Left ventricle myocardium superior (tissue), 1 donor: ENCODE measurements around the gene NR0B2. TPM values are rescaled to one million over a fixed set of nuclear protein-coding genes. Genes with fewer than 3 reads are reported as not detected.

ENCODE experiments used
- ATAC-seq: fragments of 200-7000 bp; cut with Tn5 transposase; one replicate; pipeline ENCODE4 v1.9.1; 2020; ENCODE audit warnings: mild to moderate bottlenecking, moderate library complexity
- DNase-seq: peaks from one replicate; pipeline ENCODE4 v3.0.0-alpha.2; 2020
- intact Hi-C: fragments of 100-400 bp; cut with micrococcal nuclease; formaldehyde crosslinking; loops from one replicate; pipeline ENCODE4 v1.11.0; 2022
- total RNA-seq: library from RNA; stranded (reverse); fragmentation: NEBNext Ultra II Directional; extraction: Animal tissue kit (Norgen Biotek cat#: 25700); gene quantifications from one replicate; pipeline ENCODE4 v1.2.1, GENCODE V29; 2021
- donor health status: DM: no; HTN: yes; CAD: no; lungs with severe emphysema.

NR0B2 gene
- total RNA-seq, 1 donor from 2014 or later, result 5.3 TPM

DNA sequence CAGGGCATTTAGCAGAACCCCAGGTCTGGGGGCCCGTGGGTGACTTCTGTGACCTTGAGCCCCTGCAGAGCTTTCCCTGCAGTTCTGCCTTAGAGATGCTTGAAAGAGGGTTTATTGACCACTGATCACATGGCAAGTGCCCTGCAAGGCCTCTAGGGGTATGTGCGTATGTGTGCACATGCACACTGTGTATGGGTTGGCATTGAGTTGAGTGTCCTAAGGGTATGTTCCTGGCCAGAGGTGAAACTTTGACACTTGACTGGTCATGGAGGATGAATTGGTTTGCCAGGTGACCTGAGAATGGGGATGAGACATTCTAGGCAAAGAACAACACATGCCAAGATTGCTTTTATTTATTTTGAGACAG is 24.9 kb upstream of the NR0B2 start:
- DNase-seq, result no peak
- ATAC-seq, result peak; percentile 6
- intact Hi-C loops, result no loop called here

DNA sequence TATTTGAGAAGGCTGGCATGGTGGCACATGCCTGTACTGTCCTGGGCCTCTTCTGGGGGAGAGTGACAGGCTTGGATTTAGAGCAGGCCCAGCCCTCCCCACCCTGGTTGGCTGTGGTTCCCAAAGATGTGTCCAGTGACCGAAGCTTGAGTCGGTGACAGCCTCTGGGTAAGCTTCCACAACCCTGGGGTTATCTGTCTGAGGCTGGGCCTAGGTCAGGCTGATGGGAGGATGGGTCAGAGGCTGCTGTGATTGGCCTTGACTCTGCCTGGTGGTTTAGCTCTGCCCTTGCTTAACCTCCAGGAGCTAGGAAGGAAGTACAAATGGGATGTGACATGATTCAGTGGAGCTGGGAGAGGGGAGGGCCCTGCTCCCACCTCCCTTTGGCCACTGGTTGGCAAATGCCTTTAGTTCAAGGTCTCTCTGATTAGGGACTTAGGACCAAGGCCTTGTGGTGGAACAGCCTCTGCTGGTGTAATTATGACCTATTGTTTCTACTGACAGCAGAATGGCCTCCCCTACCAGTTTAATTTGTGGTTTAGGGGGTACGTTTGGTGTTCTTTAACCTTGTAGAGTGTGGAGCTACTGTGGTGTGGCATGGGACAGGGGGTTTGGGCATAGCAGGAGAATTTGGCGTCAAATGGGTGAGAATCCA is 24.4 kb upstream of the NR0B2 start:
- DNase-seq, result peak; percentile 39
- intact Hi-C loops, result no loop called here
- peak; percentile 74 for ATAC-seq

DNA sequence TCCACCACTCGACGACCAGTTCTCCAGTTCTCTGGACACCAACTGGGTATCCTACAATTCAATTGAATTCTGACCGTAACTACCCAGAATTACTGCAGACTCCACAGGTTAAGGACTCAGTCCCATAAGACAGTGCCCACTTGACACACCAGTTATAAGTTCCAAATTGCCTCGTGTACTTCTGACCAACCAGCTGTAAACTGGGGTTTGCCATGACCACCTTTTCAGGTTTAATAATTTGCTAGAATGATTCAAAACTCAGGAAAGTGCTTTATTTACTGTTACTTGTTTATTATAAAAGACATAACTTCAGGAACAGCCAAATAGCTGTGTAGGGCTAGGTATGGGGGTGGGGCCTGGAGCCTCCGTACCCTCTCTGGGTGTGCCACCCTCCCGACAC is 23.0 kb upstream of the NR0B2 start:
- ATAC-seq (no peak), DNase-seq (no peak)
- intact Hi-C loops, result no loop called here

DNA sequence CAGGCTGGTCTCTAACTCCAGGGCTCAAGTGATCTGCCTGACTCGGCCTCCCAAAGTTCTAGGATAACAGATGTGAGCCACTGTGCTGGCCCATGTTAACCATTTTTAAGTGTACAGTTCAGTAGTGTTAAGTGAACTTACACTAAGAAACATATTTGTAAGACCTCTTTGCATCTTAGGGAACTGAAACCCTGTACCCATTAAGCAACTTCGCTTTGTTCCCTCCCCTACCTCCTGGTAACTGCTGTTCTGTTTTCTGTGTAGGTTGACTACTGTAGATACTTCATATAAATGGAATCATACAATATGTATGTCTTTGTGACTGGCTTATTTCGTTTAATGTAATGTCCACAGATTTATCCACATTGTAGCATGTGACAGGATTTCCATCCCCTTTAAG is 18.8 kb upstream of the NR0B2 start:
- DNase-seq (no peak), ATAC-seq (no peak)
- intact Hi-C loops, result no loop called here

DNA sequence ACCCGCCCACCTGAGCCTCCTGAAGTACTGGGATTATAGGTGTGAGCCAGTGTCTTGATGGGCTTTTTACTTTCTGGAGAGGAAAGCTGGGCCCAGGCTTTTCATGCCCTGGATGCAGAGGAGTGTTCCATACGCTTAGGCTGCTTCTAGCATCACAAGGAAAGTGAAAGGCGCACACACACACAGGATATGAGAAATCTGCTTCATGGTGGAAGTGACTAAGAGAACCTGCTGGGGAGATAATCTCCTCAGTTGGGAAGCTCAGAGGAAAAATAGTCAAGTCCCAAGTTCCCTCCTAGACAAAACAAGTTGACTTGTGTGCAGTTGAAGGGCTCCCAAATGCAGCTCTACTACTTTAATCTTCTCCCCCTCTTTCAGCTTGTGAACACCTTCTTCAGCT is 9.9 kb upstream of the NR0B2 start:
- intact Hi-C loops, result no loop called here
- ATAC-seq (no peak), DNase-seq (no peak)

DNA sequence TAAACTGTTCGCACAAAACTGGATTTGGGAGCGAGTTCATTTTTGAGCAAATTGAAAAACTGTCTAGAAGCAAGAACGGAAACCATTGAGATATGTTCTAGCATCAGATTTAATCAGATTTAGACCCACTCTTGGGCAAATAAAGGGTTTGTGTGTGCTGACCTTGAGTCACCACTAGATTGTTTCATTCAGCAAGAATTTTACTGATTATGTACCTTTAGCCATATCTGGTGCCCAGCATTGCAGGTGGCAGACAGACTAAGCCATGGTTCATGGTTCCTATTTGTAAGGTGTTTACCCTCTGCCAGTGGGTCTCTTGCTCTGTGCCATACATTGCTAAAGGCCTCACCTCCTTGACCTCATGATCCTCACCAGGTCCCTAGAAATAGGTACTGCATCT is 9.1 kb upstream of the NR0B2 start:
- no peak for ATAC-seq
- intact Hi-C loops, result no loop called here
- DNase-seq, result no peak

DNA sequence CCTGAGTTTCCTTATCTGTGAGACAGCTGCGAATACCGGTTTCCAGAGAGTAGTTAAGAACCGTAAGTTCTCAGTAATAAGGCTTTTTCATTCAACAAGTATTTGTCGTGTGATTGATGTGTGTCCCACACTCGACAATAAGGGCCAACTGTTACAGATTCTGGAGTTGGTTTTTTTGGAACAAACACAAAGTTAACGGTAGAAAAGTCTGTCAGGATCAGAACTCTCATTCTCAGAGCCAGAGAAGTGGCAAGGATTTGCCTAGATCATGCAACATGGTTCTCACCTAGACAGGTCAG is 8.6 kb upstream of the NR0B2 start:
- DNase-seq, result no peak
- intact Hi-C loops, result no loop called here
- ATAC-seq, result no peak

DNA sequence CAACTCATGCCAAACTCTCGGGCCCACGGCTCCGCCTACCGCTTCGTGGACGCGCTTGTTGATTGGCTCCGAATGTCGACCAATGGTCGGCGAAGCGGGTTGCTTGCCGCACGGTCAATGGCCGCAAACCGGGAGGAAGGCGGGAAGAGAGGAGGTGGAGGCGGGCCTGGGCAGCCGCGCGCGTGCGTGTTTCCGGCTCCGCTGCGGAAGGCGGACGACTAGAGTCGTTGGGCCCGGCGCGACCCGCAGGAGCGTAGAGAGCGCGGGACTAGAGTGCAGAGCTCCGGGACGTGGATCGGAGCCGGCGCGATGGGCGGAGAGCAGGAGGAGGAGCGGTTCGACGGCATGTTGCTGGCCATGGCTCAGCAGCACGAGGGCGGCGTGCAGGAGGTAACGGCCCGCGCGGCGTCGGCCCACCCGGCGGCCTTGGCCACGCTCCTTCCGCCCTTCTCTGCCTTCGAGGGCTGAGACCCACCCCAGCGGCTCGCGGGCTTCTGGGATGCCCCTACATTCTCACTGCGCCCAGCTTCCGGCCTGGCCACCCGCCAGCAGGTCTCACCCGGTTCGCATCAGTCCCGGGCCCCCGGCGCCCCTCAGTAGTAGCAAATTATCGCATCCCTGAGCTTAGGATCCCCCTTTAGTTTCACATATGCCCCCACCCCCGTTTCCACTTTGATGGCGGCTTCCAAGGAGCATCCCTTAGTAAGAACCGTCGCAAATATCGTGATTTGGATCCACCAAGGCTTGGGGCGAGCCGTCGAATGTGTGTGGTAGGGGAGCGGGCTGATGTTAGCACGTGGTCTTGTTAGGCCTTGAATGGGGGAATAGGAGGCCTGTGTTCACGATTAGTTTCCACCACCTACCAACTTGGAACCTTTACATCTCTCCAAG is 8.0 kb upstream of the NR0B2 start, which contains the start of gene NUDC:
Gene NUDC (plus strand): TSS at position 204 of the 891 bp plus-strand sequence. CDS start 106 bp downstream, at position 310.
- peak; percentile 99 for ATAC-seq
- intact Hi-C loops, result no loop called here
- peak; percentile 97 for DNase-seq

DNA sequence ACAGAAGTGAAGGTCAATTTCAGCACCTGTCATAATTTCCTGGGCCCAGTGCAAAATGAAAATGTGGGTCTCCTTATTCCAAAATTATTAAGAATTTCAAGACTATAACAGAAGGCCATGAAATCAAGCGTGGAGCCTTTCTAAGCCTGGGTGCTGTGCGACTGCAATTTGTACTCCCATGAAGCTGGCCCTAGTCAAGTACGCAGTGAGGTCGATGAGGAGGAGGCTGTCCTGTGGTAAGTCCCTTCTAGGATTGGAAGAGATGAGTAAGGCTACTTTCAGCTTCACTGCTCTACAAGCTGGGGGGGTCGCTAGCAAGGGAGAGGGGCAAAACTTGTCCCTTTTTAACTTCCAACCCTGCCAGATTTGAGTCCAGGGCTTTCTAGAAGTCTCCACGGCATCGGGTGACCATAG is 7.4 kb upstream of the NR0B2 start:
- intact Hi-C loops, result no loop called here
- peak; percentile 49 for ATAC-seq
- DNase-seq, result no peak

DNA sequence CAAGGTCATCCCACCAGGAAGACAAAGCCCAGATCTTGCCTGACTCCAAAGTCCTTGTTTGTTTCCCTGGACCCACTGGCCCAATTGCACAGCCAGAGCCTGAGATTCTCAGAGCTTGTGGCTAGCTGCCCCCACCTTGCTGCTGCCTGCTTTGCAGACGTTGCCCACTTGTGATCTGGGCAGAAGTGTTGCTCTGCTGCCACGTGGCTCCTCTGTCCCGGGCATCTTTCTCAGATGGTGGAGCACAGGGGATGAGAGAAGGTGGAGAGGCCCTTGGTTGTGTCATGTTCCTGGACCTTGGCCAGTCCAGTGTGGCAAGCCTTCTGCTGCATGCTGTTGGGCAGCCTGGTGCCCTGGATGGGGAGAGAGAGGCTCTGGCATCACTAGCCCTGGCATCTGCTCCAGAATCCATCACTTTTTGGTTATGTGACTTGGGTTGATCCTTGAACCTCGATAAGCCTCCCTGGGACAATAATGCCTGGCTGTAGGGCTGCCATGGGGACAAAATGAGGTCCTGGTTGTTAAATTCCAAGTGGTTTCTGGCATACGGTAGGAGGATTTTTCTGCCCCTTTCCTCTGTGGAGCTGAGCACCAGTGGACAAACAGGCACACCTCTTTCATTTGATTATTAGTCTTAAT is 1.5 kb upstream of the NR0B2 start:
- intact Hi-C loops, result no loop called here
- DNase-seq, result peak; percentile 67
- peak; percentile 67 for ATAC-seq

DNA sequence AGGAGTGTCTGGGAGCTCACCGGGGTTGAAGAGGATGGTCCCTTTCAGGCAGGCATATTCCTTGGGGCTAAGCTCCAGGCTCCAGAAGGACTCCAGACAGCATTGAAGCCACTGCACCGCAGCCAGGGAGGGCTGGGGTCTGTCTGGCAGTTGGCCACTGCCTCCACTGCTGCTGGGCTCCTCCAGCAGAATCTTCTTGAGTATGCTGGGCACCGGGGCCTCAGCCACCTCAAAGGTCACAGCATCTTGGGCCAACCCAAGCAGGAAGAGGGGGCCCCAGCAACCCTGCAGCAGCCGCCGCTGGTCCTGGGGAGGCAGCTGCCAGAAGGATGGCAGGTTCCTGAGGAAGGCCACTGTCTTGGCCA is 404 bp downstream of the NR0B2 start:
- intact Hi-C loops, result no loop called here
- ATAC-seq, result peak; percentile 7
- DNase-seq, result no peak

DNA sequence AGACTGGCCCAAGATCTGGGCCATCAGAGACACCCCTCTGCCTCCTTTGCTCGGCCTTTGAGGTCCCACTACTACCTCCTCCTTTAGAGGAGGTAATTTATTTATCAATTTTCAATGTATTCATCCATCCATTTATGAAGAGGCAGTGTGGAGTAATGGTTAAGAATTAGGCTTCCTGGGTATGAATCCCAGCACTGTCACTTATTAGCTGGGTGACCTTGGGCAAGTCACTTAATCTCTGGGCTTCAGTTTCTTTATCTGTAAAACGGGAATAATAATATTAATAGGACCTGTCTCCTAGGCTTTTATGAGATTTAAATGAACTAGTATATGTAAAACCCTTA is 1.7 kb downstream of the NR0B2 start:
- no peak for ATAC-seq
- intact Hi-C loops, result no loop called here
- DNase-seq, result no peak

DNA sequence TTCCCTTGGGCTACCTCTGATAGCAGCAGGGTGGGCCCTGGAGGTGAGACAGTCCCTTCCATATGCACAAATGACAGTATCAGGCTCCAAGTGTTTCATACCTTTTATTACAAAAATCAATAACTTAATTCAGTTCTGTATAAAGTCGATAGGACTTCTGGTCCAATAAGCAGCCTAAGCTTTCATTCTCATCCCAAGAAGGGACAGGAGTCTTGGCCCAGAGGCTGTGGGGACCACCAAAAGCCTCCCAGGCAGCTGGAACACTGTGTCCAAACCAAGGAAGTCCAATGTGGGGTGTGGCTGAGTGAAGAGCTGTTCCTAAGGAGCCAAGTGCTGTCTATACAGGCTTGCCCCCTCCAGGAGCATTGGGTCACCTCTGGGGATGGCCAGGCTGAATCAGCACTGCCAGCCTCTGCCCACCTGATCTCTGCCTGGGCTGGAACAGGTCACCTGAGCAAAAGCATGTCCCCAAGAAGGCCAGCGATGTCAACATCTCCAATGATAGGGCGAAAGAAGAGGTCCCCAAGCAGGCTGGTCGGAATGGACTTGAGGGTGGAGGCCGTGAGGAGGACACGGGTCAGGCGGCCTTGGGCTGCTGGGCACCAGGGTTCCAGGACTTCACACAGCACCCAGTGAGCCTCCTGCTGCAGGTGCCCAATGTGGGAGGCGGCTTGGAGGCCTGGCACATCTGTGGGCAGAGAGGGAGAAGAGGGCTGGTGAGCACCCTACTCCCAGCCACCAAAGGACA is 2.2 kb downstream of the NR0B2 start:
- ATAC-seq (no peak), DNase-seq (no peak)
- intact Hi-C loops, result no loop called here

DNA sequence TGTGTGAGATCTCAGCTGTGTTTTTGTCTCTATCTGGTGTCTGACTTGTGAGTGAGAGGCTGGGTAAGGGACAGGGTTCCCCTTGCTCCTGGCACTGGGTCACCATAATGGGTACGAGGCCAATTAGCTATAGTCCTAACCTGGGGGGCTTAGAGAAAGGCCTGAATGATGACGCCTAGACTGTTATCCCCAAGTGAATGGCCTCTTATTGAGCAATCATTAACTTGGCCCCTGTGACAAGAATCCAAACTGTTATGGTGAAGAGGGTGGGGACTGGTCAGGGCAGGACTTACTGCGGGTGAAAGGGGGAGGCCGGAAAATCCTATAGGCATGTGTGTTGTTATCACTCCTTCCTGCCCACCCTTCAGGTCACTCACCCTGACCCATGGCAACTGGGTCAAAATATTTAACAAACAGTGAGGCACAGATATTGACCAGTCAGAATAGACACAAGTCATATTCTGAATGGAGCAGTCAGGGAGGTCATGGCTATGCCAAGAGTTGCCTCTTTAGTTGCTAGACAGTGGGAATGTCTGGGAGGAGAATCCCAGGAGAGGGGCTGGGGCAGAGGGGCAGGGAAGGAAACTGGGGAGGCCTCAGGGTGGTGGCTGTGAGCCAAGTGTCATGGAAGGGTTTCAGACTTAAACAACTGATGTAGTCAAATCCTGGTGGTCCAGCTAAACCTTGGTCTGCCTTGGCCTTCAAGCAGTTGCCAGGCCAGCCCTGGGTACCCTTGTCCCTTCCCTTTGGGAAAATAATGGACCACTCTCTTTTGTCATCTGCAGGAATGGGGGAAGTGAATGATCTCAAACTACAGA is 3.2 kb downstream of the NR0B2 start:
- no peak for DNase-seq
- ATAC-seq, result no peak
- intact Hi-C loops, result no loop called here

DNA sequence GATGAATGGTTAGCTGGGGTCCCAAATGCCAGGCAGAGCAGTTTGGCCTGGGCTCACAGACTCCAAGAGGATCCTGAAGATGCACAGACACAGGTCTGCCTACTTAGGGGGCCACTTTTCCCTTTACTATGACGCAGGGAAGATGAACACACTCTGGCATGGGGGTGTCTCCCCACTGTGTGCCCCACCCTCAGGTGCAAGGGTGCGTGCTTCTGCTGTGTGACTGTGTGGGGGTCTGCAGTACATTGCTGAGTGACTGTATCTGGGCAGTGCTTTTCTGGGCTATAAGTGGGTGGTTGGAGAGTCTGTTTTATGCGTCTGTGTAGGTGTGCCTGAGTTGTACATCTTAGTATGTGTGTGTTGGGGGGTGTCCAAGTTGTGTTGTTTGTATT is 3.8 kb downstream of the NR0B2 start:
- no peak for DNase-seq
- ATAC-seq, result no peak
- intact Hi-C loops, result no loop called here

DNA sequence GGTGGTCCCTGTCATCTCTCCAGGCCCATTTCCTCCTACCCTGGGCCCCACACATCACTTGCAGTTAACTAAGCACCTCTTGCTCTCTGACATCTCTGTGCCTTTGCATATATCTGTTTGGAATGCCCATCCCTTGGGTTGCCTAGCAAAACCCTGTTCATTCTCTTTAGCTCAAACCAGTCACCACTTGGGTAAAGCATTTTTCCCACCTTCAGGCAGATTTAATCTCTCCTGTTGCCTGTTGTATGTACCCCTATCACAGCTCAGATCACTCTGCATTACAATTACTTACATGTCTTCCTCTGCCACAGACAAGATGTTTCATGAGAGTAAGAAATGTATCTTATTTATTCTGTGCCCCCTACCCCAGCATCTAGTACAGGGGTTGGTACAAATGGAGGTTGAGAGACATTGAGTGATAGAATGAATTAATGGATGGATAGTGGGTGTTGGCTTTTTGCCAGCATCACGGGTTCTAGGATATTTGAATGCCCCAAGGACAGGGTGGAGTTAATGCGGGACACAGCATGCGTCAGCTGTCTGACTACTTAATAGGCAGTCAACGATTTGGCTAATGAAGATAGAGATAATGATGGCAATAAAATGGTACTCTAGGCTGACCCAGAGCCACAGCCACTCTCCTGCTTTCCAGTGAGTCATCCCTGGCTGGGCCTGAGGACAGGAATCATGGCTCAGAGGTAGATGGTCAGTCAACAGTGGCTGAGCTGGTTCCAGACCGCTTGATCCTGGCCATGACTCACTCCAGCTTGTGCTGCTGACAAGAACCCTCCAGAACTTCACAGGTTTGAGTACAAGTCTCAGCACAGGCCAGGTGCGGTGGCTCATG is 6.5 kb downstream of the NR0B2 start:
- ATAC-seq, result no peak
- intact Hi-C loops, result no loop called here
- no peak for DNase-seq

DNA sequence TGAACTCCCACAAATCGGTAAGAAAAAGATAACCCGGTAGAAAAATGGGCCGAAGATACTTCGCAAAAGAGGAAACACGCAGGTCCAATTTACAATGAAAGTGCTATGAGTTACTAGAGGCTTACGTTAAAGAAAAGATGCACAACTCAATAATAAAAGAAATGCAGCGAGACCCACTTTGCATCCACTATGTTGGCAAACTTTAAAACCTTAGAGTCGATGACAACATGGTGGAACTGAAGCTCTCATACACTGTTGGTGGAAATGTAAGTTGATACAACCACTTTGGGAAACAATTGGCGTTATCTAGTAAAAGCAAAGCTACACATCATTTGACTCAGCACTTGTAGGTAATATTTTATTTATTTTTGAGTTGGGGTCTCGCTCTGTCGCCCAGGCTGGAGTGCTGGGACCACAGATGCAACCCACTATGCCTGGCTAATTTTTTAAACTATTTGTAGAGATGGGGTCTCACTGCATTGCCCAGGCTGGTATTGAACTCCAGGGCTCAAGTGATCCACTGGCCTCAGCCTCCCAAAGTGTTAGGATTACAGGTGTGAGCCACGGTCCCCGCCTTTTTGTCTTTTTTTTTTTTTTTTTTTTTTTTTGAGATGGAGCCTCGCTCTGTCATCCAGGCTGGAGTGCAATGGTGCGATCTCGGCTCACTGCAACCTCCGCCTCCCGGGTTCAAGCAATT is 12.8 kb downstream of the NR0B2 start:
- no peak for ATAC-seq
- no peak for DNase-seq
- intact Hi-C loops, result no loop called here
